ENCODE measurements around the gene SFTPD.

Gene SFTPD

GRCh38 chr10:79938728-79939406 is 10.0 kb downstream of the SFTPD start:
- no peak overlapping the region for H3K27ac ChIP-seq (ENCODE audit: low read length)
- H3K4me3 ChIP-seq (ENCODE audit: low read length) = peak overlapping the region; percentile 25; the same call in 1 of the 2 replicates
- H3K27me3 ChIP-seq (ENCODE audit: low read depth, low read length) = peaks cover 12% of the 10 kb centered on the region
- peak overlapping the region; percentile 66 for H3K4me2 ChIP-seq (ENCODE audit: low read length)
- no peak overlapping the region for H3K9ac ChIP-seq (ENCODE audit: low read length)
- no peak overlapping the region for H2AFZ ChIP-seq (ENCODE audit: low read depth, low read length)
- H3K79me2 ChIP-seq (ENCODE audit: low read length) = no peaks in the 10 kb centered on the region
- H3K9me3 ChIP-seq (ENCODE audit: insufficient read depth, low read length) = no peaks in the 10 kb centered on the region
- TF ChIP-seq EZH2phosphoT487 (IDR thresholded peaks at IDR 0.05; ENCODE audit: low read depth) = no peak
- TF ChIP-seq, protein P1, sequence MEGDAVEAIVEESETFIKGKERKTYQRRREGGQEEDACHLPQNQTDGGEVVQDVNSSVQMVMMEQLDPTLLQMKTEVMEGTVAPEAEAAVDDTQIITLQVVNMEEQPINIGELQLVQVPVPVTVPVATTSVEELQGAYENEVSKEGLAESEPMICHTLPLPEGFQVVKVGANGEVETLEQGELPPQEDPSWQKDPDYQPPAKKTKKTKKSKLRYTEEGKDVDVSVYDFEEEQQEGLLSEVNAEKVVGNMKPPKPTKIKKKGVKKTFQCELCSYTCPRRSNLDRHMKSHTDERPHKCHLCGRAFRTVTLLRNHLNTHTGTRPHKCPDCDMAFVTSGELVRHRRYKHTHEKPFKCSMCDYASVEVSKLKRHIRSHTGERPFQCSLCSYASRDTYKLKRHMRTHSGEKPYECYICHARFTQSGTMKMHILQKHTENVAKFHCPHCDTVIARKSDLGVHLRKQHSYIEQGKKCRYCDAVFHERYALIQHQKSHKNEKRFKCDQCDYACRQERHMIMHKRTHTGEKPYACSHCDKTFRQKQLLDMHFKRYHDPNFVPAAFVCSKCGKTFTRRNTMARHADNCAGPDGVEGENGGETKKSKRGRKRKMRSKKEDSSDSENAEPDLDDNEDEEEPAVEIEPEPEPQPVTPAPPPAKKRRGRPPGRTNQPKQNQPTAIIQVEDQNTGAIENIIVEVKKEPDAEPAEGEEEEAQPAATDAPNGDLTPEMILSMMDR (IDR thresholded peaks at IDR 0.05; ENCODE audit: low read depth, low read length) = no peak
- no peaks in the 10 kb centered on the region for H4K20me1 ChIP-seq (ENCODE audit: insufficient read depth, low read length)
- peaks cover 15% of the 10 kb centered on the region for H3K4me1 ChIP-seq (ENCODE audit: low read length)
- no peaks in the 10 kb centered on the region for H3K36me3 ChIP-seq (replicated peaks; ENCODE audit: low read depth, low read length)

DNA sequence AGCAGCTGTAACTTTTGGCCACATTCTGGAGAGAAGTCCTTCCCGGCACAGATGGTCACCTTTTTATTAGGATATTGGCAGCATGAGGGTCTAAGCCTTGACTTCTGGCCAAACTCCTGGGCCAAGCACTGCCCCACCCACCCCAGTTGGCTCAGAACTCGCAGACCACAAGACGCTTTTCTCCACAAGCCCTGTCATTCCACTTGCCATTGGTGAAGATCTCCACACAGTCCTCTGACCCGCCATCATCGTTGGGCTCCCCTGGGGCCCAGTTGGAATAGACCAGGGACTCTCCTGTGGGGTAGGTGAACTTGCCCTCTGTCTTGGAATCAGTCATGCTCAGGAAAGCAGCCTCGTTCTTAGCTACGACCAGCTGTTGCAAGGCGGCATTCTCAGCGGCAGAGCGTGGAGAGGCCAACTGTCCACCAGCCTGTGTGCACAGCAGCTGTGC is 11.2 kb downstream of the SFTPD start:
- TF ChIP-seq EZH2phosphoT487 (IDR thresholded peaks at IDR 0.05; ENCODE audit: low read depth) = no peak
- TF ChIP-seq, protein P1 (IDR thresholded peaks at IDR 0.05; ENCODE audit: low read depth, low read length) = no peak
- H3K27ac ChIP-seq (ENCODE audit: low read length) = no peak overlapping the region
- H2AFZ ChIP-seq (ENCODE audit: low read depth, low read length) = no peak overlapping the region
- peaks cover 15% of the 10 kb centered on the region for H3K4me1 ChIP-seq (ENCODE audit: low read length)
- no peak overlapping the region for H3K9ac ChIP-seq (ENCODE audit: low read length)
- no peak overlapping the region for H3K4me3 ChIP-seq (ENCODE audit: low read length)
- H3K27me3 ChIP-seq (ENCODE audit: low read depth, low read length) = peaks cover 12% of the 10 kb centered on the region
- no peak overlapping the region for H3K4me2 ChIP-seq (ENCODE audit: low read length)
- H3K36me3 ChIP-seq (replicated peaks; ENCODE audit: low read depth, low read length) = no peaks in the 10 kb centered on the region
- H3K79me2 ChIP-seq (ENCODE audit: low read length) = no peaks in the 10 kb centered on the region
- no peaks in the 10 kb centered on the region for H4K20me1 ChIP-seq (ENCODE audit: insufficient read depth, low read length)
- no peaks in the 10 kb centered on the region for H3K9me3 ChIP-seq (ENCODE audit: insufficient read depth, low read length)

GRCh38 chr10:79936625-79937615 is 12.0 kb downstream of the SFTPD start:
- Histone ChIP-seq H3K27me3 (ENCODE audit: low read depth, low read length) (peaks cover 12% of the 10 kb centered on the region), H3K9ac (ENCODE audit: low read length) (no peak overlapping the region), H3K4me1 (ENCODE audit: low read length) (peaks cover 15% of the 10 kb centered on the region), H3K9me3 (ENCODE audit: insufficient read depth, low read length) (no peaks in the 10 kb centered on the region), H3K36me3 (replicated peaks; ENCODE audit: low read depth, low read length) (no peaks in the 10 kb centered on the region), H3K79me2 (ENCODE audit: low read length) (no peaks in the 10 kb centered on the region), H3K4me3 (ENCODE audit: low read length) (no peak overlapping the region), H4K20me1 (ENCODE audit: insufficient read depth, low read length) (no peaks in the 10 kb centered on the region), H2AFZ (ENCODE audit: low read depth, low read length) (no peak overlapping the region), H3K27ac (ENCODE audit: low read length) (no peak overlapping the region), H3K4me2 (ENCODE audit: low read length) (no peak overlapping the region)
- TF ChIP-seq, protein P1 (IDR thresholded peaks at IDR 0.05; ENCODE audit: low read depth, low read length) = no peak
- no peak for TF ChIP-seq EZH2phosphoT487 (IDR thresholded peaks at IDR 0.05; ENCODE audit: low read depth)

DNA sequence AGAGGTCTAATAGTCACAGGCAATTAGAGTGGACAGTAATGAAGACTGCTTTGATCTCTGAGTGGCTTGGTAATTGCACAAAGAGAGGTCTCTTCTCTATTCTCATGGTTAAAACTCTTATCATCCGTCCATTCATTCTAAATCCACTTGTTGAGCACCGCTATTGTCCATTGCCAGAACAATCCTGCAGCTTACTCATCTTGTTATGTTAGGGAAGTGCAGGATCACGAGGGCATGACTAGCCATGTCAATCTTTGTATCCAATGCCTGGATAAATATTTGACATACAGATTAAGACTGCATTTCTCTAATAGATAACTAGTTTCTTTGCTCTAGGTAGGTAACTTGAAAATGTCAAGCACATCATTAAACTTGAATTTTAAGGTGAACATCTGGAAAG is 14.9 kb downstream of the SFTPD start:
- peaks cover 16% of the 10 kb centered on the region for H3K27me3 ChIP-seq (ENCODE audit: low read depth, low read length)
- H3K4me1 ChIP-seq (ENCODE audit: low read length) = peaks cover 12% of the 10 kb centered on the region
- no peak overlapping the region for H2AFZ ChIP-seq (ENCODE audit: low read depth, low read length)
- no peak overlapping the region for H3K9ac ChIP-seq (ENCODE audit: low read length)
- TF ChIP-seq, protein P1 (IDR thresholded peaks at IDR 0.05; ENCODE audit: low read depth, low read length) = no peak
- TF ChIP-seq EZH2phosphoT487 (IDR thresholded peaks at IDR 0.05; ENCODE audit: low read depth) = no peak
- no peaks in the 10 kb centered on the region for H3K36me3 ChIP-seq (replicated peaks; ENCODE audit: low read depth, low read length)
- H3K9me3 ChIP-seq (ENCODE audit: insufficient read depth, low read length) = no peaks in the 10 kb centered on the region
- no peak overlapping the region for H3K4me2 ChIP-seq (ENCODE audit: low read length)
- H3K4me3 ChIP-seq (ENCODE audit: low read length) = no peak overlapping the region
- no peaks in the 10 kb centered on the region for H3K79me2 ChIP-seq (ENCODE audit: low read length)
- H4K20me1 ChIP-seq (ENCODE audit: insufficient read depth, low read length) = no peaks in the 10 kb centered on the region
- no peak overlapping the region for H3K27ac ChIP-seq (ENCODE audit: low read length)
